Right ventricle myocardium inferior (tissue), 1 donor: ENCODE data around the gene SMIM5. TPM values are rescaled to one million over a fixed set of nuclear protein-coding genes. Genes with fewer than 3 reads are reported as not detected.

Source experiments
- ATAC-seq: fragments of 200-7000 bp; cut with Tn5 transposase; one replicate; pipeline ENCODE4 v1.9.1; 2020; ENCODE audit warnings: mild to moderate bottlenecking, moderate library complexity
- DNase-seq: peaks from one replicate; pipeline ENCODE4 v3.0.0; 2021; ENCODE audit errors: missing footprints
- intact Hi-C: fragments of 100-400 bp; cut with DNase I; formaldehyde crosslinking; loops from one replicate; pipeline ENCODE4 v1.11.0; 2022
- total RNA-seq: library from RNA; stranded (reverse); fragmentation: NEBNext Ultra II Directional; extraction: Animal tissue kit (Norgen Biotek cat#: 25700); gene quantifications from one replicate; pipeline ENCODE4 v1.2.1, GENCODE V29; 2021
- donor health status: DM: no; HTN: yes; CAD: no; lungs with severe emphysema.

The SMIM5 gene
- total RNA-seq, 1 donor from 2014 or later = 11.4 TPM

DNA sequence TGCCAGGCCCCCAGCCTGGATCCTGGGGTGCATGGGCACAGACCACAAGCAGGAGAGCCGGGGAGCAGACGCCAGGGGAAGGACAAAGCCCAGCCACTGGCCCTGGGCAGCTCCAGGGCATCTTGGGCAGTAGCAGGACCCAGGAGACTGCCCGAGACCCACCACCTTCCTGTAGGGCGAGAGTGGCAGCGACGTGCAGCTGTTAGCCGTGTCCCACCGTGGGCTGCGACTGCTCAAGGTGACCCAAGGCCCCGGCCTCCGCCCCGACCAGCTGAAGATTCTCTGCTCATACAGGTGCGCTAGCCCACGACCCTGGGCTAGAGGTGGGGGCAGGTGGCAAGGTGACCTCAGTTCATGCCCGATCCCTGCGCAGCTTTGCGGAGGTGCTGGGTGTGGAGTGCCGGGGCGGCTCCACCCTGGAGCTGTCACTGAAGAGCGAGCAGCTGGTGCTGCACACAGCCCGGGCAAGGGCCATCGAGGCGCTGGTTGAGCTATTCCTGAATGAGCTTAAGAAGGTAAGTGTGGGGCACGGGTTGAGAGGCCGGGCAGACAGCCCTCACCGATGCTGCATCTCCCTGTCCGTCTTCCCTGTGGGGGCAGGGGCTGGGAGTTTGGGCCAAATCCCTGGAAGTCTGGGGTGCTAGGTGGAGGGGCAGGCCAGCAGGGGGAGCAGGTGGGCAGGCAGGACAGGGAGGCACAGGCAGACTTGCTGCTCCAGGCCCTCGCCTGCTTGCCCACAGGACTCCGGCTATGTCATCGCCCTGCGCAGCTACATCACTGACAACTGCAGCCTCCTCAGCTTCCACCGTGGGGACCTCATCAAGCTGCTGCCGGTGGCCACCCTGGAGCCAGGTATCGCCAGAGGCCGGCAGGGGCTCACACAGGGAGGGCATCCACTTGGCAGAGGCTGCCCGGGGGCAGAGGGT lies 13.5 kb upstream of the SMIM5 start:
- ATAC-seq = no peak
- DNase-seq = no peak
- intact Hi-C loops = no loop called here

DNA sequence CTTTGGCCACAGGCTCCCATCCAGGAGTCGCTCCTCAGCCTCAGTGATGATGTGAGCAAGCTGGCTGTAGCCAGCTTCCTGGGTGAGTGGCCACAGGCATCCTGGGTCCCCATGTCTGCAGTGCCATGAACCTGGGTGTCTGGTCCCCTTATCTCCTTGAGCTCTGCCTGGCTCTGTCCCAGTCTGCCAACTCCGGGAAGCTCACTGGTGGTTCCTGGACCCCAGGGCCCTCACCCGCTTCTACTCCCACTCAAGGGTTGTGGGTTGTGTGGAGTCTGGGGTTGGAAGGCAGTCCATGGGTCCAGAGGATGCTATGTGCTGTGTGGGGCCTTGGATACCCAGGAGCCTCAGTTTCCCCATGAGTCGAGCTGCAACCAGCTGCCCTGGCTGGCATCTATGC lies 11.7 kb upstream of the SMIM5 start:
- DNase-seq (no peak), ATAC-seq (no peak)
- intact Hi-C loops = no loop called here

- DNase-seq = no peak
- intact Hi-C loops = no loop called here
Measured at GRCh38 chr17:75622076-75622475, 11.2 kb upstream of the SMIM5 start.

DNA sequence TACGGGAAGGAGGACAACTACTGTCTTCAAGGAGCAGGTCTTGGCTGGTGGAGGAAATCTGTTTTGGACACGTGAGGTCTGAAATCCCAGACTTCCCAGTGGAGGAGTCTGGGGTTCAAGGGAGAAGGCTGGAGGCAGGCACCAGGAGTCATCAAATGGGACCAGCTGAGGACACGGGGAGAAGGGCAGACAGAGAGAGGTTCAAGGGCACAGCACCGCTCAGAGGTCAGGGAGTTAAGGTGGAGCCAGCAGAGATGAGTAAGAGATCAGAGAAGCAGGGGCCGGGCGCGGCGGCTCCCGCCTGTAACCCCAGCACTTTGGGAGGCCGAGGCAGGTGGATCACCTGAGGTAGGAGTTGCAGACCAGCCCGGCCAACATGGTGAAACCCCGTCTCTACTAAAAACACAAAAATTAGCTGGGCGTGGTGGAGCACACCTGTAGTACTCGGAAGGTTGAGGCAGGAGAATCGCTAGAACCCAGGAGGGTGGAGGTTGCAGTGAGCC lies 10.4 kb upstream of the SMIM5 start:
- intact Hi-C loops = no loop called here
- ATAC-seq (no peak), DNase-seq (no peak)

More at GRCh38 chr17:75622076-75622475, 11.2 kb upstream of the SMIM5 start:
- no peak for ATAC-seq

DNA sequence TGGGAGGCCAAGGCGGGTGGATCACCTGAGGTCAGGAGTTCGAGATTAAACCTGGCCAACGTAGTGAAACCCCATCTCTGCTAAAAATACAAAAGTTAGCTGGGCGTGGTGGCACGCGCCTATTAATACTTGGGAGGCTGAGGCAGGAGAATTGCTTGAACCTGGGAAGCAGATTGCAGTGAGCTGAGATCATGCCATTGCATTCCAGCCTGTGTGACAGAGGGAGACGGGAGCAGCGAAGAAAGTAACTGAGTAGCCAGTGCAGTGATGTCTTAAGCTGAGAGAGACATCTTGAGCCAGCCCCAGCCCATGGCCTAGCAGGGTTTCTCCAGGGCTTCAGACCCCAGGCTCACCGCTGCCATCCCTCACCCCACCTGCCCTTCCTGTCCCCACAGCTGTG lies 9.8 kb upstream of the SMIM5 start:
- intact Hi-C loops = no loop called here
- no peak for ATAC-seq
- DNase-seq = no peak

DNA sequence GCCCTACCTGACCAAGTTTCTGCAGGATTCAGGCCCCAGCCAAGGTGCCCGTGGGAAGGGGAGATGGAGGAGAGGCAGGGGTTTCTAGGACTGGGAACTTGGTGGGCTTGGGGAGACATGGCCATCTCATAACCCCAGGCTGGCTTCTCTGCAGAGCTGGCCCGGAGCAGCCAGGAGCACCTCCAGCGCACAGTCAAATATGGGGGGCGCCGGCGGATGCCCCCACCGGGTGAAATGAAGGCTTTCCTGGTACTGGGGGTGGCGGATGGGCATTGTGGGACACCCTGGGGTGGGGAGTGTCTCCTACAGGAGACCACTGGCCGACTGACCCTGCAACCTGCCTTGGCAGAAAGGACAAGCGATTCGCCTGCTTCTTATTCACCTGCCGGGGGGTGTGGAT lies 9.2 kb upstream of the SMIM5 start:
- no peak for ATAC-seq
- DNase-seq = no peak
- intact Hi-C loops = no loop called here

DNA sequence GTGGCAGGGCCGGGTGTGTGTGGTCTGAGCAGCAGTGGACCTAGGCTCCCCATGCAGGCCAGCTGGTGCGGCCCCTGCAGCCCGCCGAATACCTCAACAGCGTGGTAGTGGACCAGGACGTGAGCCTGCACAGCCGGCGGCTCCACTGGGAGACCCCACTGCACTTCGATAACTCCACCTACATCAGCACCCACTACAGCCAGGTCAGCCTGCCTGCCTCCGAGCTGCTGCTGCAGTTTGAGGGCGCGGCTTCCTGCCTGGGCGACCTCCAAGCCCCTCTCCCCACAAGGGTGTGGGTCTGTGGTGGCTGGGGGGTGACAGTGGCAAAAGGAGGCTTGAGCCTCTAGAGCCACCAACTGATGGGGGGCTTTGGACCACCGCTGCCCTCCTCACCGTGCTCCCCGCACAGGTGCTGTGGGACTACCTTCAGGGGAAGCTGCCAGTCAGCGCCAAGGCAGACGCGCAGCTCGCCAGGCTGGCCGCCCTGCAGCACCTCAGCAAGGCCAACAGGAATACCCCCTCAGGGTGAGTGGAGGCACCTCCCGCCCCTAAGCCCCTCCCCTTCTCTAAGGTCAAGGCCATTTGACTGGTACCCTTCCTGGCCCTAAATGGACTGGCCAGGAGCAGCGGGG lies 8.4 kb upstream of the SMIM5 start:
- ATAC-seq (no peak), DNase-seq (no peak)
- intact Hi-C loops = no loop called here

GRCh38 chr17:75625813-75626486 lies 7.3 kb upstream of the SMIM5 start:
- intact Hi-C loops = no loop called here
- ATAC-seq (peak; percentile 44), DNase-seq (no peak)

DNA sequence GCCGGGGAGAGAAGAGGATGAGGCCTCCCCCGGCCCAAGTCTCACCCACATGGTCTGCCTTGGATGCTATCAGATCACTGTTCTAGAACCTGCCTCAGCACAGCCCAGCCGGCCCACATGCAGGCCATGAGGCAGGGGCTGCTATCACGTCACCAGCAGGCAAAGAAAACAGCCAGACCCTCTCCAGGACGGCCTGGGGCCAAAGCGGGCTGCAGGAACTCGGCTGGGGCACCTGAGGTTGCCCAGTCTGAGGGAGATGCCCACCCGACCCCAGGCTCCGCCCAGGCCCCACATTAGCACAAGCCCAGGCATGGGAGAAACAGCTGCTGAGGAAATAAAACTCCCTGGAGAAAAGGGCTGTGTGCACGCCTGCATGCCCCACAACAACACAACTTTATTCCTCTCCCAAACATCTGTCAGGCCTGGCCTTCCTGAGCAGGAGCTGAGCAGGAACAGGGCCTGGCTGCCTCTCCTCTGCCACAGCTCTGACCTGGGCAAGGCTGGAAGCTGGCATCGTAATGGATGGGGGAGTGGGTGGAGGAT lies 6.7 kb upstream of the SMIM5 start:
- intact Hi-C loops = no loop called here
- no peak for DNase-seq
- no peak for ATAC-seq

GRCh38 chr17:75627094-75627493 lies 6.1 kb upstream of the SMIM5 start:
- ATAC-seq (no peak), DNase-seq (no peak)
- intact Hi-C loops = no loop called here

DNA sequence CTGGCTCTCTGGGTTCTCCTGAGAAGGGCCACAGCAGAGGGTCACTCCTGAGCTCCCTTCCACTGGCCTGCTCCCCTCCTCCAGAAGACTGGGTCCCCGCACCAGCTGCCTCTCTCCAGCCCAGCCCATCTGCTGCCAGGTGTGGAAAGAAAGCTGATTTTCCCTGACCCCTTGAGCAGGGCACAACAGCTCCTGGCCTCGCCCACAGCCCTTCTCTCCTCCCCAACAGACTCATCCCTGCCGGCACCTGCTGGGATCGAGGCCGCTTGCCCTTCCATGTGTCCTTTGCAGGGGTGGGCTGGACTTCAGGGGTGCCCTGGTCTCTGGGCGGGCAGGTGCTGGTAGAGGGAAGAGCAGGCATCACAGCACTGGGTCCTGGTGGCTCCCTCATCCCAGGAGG lies 4.8 kb upstream of the SMIM5 start:
- DNase-seq (no peak), ATAC-seq (no peak)
- intact Hi-C loops = no loop called here

GRCh38 chr17:75629157-75629556 lies 4.1 kb upstream of the SMIM5 start:
- intact Hi-C loops = no loop called here
- ATAC-seq = no peak
- DNase-seq = no peak

DNA sequence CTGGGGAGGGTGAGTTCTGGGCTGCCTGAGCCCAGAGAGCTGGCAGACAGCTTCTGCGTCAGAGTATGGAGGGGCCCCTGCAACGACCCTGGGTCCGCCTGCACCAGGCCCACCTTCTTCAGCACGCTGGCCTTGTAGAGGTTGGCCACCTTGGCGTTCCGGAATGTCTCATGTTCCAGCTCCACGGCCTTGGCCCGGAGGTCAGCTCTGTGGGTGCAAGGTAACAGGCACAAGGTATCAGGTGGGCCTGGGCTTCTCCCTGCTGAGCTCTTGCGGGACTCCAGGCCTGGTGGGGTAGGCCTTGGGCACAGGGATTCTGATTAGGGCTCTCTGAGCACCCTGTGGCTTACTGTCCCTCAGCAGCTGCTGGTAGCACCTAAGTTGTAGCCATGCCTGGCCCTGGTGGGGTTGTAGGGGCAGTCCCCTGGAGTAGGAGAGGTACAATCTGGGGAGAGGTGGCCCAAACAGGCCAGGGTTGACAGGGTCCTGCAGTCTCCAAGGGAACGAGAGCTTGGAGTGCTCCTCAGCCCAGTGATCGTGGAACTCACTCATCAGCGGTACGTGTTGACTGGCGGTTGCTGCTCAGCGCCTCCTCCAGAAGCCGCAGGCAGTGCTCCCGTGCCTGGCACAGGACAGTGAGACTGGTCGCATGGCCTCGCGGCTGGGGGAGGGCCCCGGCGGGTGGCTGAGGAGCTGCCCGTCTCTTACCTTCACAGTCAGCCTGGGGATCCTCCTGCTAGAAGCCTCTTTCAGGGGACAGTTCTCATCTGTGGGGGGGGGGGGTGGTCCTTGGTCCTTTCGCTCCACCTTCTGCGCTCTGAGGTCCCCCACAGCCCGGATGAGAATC lies 2.9 kb upstream of the SMIM5 start:
- intact Hi-C loops = no loop called here
- DNase-seq (peak; percentile 41), ATAC-seq (no peak)

GRCh38 chr17:75631353-75631752 lies 1.9 kb upstream of the SMIM5 start:
- intact Hi-C loops = no loop called here
- ATAC-seq = no peak
- peak; percentile 37 for DNase-seq

GRCh38 chr17:75632428-75632827 lies 806 bp upstream of the SMIM5 start:
- ATAC-seq = no peak
- intact Hi-C loops = no loop called here
- DNase-seq = peak; percentile 23

DNA sequence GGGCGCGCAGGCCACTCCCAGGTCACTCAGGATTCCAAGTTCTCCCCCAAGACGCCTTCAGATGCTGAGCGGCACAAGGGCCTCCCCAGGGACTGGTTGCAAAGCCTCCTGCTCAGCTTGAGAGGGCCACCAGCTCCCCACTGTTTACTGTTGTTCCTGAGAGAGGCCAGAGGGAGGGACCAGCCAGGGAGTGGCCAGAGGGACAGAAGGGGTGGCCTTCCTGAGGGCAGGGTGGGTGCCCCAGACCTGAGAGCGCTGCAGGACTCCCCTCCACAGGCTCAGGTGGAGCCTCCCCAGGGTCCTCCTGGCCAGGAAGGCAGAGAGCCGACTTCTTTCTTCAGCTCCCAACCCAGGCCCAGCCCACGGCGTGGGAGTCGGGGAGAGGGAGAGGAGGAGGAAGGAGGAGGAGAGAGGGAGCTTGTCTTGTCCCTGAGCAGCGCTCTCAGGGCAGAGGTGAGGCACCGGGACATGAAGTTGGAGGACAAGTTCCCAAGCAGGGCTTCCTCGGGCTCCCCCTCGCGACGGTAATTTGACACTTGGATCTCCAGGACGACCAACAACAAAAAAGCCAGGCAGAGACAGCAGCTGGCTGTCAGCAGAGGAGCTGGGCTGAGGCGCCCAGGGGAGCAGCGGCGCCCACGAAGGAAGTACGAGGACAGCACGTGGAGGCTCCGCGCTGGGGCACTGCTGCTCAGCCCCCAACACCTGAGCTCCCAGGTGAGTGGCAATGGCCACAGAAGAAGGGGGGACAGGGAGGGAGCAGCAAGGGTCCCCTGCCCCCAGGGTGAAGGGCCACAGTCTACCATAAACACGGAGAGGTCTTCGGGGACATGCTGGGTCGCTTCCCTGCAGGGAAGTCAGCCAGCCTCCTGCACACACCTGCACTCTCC lies 497 bp downstream of the SMIM5 start:
- intact Hi-C loops = loop anchor here (1.0 to 2.0 kb wide), 2 partner anchors 61 to 116 kb away; no protein-coding TSS in a partner anchor
- DNase-seq = peak; percentile 92
- peak; percentile 69 for ATAC-seq

GRCh38 chr17:75634376-75634740 lies 1.1 kb downstream of the SMIM5 start:
- ATAC-seq = no peak
- intact Hi-C loops = loop anchor here (2.0 kb wide), 1 partner anchor 60 kb away; no protein-coding TSS in a partner anchor
- DNase-seq = peak; percentile 44
